GM18870 (cell line): ENCODE data around the gene NECAB3.

Experiments
- ATAC-seq: cut with Tn5 transposase; IDR thresholded peaks from one replicate; pipeline ENCODE4 v1.9.1; 2021; ENCODE audit warnings: moderate library complexity; ENCODE audit not compliant: unreplicated experiment

NECAB3 gene

DNA sequence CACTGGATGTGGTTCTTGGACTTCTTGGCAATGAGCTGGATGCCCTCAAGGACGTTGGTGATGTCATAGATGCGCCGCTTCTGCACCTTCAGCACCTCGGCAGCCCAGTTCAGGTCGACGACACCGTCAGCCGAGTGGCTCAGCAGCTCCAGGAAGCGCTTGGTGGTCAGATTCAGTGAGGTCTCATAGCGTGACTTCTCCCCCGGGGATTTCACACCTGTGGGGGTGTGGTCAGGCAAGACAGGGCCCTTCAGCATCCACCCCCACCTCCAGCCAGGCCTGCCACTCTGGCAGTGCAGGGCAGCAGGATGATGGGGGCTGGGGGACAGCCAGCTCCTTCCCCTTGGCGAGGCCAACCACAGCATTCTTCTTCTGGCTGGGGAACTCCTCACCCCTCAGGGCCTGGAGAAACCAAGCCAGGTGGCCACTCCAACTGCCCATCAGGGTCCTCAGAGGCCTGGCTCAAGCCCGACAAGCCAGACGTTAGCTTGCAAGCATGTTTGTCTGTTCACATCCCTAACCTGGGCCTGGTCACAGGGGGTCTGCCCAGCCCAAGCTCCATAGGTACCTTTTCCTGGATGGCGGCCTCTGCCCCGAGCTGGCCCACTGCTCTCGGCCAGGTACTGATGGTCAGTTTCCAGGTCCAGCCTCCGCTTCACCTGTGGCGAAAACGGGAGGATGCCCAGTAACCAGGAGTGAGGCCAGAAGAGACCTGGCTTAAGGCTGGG lies 5.7 kb upstream of the NECAB3 start:
- ATAC-seq = no peak

- no peak for ATAC-seq
Observed at GRCh38 chr20:33677991-33678702, 3.9 kb upstream of the NECAB3 start.

DNA sequence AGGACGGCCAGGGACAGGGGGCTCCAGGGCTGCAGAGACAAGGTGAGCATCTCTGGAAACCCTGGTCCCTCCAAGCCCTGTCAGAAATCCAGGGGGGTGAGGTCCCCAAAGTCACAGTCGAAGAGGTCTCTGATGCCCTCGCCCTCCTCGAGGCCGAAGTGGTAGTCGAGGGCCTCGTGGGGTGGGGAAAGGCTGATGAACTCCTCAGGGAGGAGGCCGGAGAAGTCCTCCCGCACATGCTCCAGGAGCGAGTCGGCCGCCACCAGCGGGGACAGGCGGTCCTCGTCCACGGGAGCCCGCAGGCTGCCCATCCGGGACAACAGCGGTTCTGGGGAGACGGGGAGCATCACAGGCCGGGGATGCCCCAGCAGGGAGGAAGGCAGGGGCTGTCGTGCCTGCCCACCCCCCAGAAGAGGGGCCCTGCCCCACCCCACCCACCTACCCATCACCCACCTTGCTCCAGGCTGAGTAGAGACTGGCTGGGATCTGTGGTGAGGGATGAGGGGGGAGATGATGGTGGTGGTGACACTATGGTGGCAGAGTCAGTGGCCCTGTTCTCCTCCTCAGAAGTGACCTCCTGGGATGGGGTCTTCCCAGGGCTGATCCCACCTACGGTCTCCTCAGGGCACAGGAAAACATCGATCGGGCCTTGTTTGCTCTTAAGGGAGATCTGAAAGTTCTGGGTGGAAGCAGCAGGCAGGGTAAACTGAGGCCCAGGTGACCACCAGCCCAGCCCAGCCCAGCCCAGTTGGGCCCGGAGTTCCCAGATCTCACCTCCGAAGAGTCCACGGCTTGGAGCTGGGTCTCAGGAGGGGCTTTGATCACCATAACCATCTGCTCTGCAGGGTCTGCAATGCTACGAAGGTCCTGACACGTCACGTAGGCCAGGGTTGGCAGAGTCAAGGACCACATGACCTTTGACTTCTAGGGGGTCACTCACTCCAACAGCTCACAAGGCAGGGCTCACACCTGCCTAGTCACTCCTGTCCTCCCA lies 2.7 kb upstream of the NECAB3 start:
- ATAC-seq = no peak

DNA sequence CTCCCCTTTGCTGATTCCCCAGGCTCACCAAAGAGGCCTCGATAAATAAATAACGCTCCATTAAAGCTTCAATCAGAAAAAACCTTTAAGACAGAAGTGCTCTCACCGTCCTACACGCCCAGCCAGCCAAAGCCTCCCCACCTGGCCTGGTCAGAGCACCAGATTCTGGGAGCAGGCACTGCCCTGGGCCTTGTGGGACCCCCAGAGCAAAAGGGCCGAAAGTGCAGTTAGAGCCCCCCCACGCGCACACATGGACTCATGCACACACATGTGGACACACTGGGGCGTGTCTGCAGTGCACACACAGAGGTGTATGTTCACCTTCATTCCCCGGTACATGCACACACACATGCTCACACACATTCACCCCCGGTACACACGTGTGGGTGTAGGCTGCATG lies 1.9 kb upstream of the NECAB3 start:
- ATAC-seq = no peak

DNA sequence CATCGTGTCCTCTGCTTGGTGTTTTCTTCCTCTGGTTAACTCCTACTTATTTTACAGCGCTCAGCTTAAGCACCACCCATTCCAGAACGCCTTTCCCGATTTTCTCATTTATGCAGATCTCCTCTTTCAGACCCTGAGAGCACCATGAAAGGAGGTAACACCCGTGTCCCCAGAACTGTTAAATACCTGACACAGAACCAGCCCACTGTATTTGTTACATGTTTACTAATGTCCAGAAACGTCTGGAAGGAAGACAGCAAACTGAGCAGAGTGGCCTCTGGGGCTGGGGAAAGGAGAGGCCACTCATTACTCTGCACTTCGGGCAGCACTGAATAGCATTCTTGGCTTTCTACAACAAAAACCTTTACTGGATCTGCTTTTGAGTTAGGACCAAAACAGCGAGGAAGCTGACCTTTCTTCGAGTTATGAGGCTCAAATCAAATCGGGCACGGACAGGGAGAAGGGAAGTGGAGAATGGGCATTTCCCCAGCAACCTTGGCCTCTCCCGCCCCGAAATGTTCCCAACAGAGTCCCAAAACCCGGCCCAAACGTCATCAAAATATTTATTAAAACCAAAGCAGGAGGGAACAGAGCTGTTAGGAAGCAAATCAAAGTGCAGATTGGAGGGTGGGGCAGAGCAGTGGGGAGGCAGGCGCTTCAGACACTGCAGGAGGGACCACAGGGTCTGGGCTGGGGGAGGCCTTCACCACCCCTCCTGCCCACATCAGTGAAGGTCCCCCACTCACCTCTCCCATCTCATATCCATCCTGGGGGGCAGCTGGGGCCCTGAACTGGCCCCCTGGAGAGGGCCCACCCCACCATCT lies 1.1 kb upstream of the NECAB3 start:
- no peak for ATAC-seq

GRCh38 chr20:33673410-33674293 lies 576 bp downstream of the NECAB3 start:
- ATAC-seq = no peak

GRCh38 chr20:33673114-33673409 lies 1.2 kb downstream of the NECAB3 start:
- no peak for ATAC-seq

- ATAC-seq = no peak
Observed at GRCh38 chr20:33672426-33673113, 1.7 kb downstream of the NECAB3 start.

- ATAC-seq = no peak
Observed at GRCh38 chr20:33671573-33672288, 2.5 kb downstream of the NECAB3 start.

GRCh38 chr20:33670715-33671499 lies 3.3 kb downstream of the NECAB3 start:
- ATAC-seq = no peak

GRCh38 chr20:33669873-33670640 lies 4.2 kb downstream of the NECAB3 start:
- no peak for ATAC-seq

- ATAC-seq = no peak
Observed at GRCh38 chr20:33669224-33669623, 5.0 kb downstream of the NECAB3 start.

GRCh38 chr20:33668466-33669155 lies 5.6 kb downstream of the NECAB3 start:
- no peak for ATAC-seq

DNA sequence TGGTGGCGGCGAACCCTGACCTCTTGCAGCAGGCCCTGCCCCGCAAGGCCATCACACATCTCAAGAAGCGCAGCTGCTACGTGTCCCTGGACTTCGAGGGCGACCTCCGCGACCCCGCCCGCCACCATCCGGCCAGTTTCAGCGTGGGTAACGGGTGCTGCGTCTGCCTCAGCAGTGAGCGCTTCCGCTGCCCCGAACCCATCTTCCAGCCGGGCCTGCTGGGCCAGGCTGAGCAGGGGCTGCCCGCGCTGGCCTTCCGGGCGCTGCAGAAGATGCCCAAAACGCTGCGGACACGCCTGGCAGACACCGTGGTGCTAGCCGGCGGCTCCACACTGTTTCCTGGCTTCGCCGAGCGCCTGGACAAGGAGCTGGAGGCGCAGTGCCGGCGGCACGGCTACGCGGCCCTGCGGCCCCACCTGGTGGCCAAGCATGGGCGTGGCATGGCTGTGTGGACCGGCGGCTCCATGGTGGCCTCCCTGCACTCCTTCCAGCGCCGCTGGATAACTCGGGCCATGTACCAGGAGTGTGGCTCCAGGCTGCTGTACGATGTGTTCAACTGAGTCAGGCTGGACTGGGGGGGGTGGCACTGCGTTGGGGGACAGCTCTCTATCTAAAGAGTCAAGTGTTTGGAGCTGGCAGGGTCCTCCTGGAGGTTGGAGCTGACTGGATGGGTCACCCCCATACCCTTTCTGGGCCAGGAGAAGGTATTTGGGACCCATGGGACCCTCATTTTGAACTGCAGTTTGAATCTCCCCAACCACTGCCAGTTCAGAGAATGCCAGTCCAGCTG lies 6.4 kb downstream of the NECAB3 start:
- no peak for ATAC-seq

GRCh38 chr20:33667245-33667675 lies 7.0 kb downstream of the NECAB3 start:
- ATAC-seq = no peak
